ES-I3 (cell line): ENCODE data around the gene COPS9.

Source experiments
- H3K36me3 ChIP-seq: 2 replicates; pipeline ENCODE4 v1.6.1; 2013; ENCODE audit warnings: mild to moderate bottlenecking, low read length, control low read depth, moderate library complexity; ENCODE audit not compliant: insufficient read depth
- H3K4me1 ChIP-seq: 2 replicates; pipeline ENCODE4 v1.6.1; 2013; ENCODE audit warnings: mild to moderate bottlenecking, control low read depth, low read length; ENCODE audit not compliant: insufficient read depth
- H3K9ac ChIP-seq: 2 replicates; pipeline ENCODE4 v1.6.1; 2013; ENCODE audit warnings: low read depth, mild to moderate bottlenecking, low read length, moderate library complexity
- H3K9me3 ChIP-seq: 2 replicates; pipeline ENCODE4 v1.6.1; 2013; ENCODE audit warnings: mild to moderate bottlenecking, low read length, moderate library complexity; ENCODE audit not compliant: control insufficient read depth, insufficient read depth

COPS9 gene

GRCh38 chr2:240169486-240170353 lies 33.6 kb upstream of the COPS9 start:
- H3K36me3 ChIP-seq: no peaks in the 10 kb centered on the region
- no peaks in the 10 kb centered on the region for H3K4me1 ChIP-seq
- no peaks in the 10 kb centered on the region for H3K9me3 ChIP-seq
- no peak overlapping the region for H3K9ac ChIP-seq

- Histone ChIP-seq H3K9ac (no peak overlapping the region), H3K9me3 (no peaks in the 10 kb centered on the region), H3K36me3 (no peaks in the 10 kb centered on the region), H3K4me1 (no peaks in the 10 kb centered on the region)
Measured at GRCh38 chr2:240168546-240169361, 32.6 kb upstream of the COPS9 start.

- no peaks in the 10 kb centered on the region for H3K4me1 ChIP-seq
- no peaks in the 10 kb centered on the region for H3K36me3 ChIP-seq
- H3K9ac ChIP-seq: no peak overlapping the region
- H3K9me3 ChIP-seq: no peaks in the 10 kb centered on the region
Measured at GRCh38 chr2:240168041-240168440, 31.9 kb upstream of the COPS9 start.

- Histone ChIP-seq H3K36me3 (no peaks in the 10 kb centered on the region), H3K4me1 (no peaks in the 10 kb centered on the region), H3K9me3 (no peaks in the 10 kb centered on the region), H3K9ac (no peak overlapping the region)
Measured at GRCh38 chr2:240167588-240167880, 31.4 kb upstream of the COPS9 start.

GRCh38 chr2:240166761-240167587 lies 30.9 kb upstream of the COPS9 start:
- no peaks in the 10 kb centered on the region for H3K4me1 ChIP-seq
- no peaks in the 10 kb centered on the region for H3K36me3 ChIP-seq
- no peaks in the 10 kb centered on the region for H3K9me3 ChIP-seq
- no peak overlapping the region for H3K9ac ChIP-seq

- Histone ChIP-seq H3K36me3 (no peaks in the 10 kb centered on the region), H3K9me3 (no peaks in the 10 kb centered on the region), H3K4me1 (no peaks in the 10 kb centered on the region), H3K9ac (no peak overlapping the region)
Measured at GRCh38 chr2:240166191-240166590, 30.1 kb upstream of the COPS9 start.

- no peaks in the 10 kb centered on the region for H3K36me3 ChIP-seq
- H3K4me1 ChIP-seq: no peaks in the 10 kb centered on the region
- no peaks in the 10 kb centered on the region for H3K9me3 ChIP-seq
- H3K9ac ChIP-seq: no peak overlapping the region
Measured at GRCh38 chr2:240165661-240166060, 29.6 kb upstream of the COPS9 start.

- Histone ChIP-seq H3K4me1 (no peaks in the 10 kb centered on the region), H3K9ac (no peak overlapping the region), H3K9me3 (no peaks in the 10 kb centered on the region), H3K36me3 (no peaks in the 10 kb centered on the region)
Measured at GRCh38 chr2:240165034-240165433, 28.9 kb upstream of the COPS9 start.

GRCh38 chr2:240164586-240164985 lies 28.5 kb upstream of the COPS9 start:
- Histone ChIP-seq H3K36me3 (no peaks in the 10 kb centered on the region), H3K9ac (no peak overlapping the region), H3K9me3 (no peaks in the 10 kb centered on the region), H3K4me1 (no peaks in the 10 kb centered on the region)

GRCh38 chr2:240163844-240164574 lies 27.9 kb upstream of the COPS9 start:
- H3K4me1 ChIP-seq: no peaks in the 10 kb centered on the region
- H3K9ac ChIP-seq: no peak overlapping the region
- no peaks in the 10 kb centered on the region for H3K36me3 ChIP-seq
- no peaks in the 10 kb centered on the region for H3K9me3 ChIP-seq

GRCh38 chr2:240162939-240163714 lies 27.0 kb upstream of the COPS9 start:
- H3K36me3 ChIP-seq: no peaks in the 10 kb centered on the region
- no peaks in the 10 kb centered on the region for H3K9me3 ChIP-seq
- H3K4me1 ChIP-seq: no peaks in the 10 kb centered on the region
- H3K9ac ChIP-seq: no peak overlapping the region

GRCh38 chr2:240162531-240162930 lies 26.4 kb upstream of the COPS9 start:
- H3K4me1 ChIP-seq: no peaks in the 10 kb centered on the region
- no peaks in the 10 kb centered on the region for H3K36me3 ChIP-seq
- H3K9me3 ChIP-seq: no peaks in the 10 kb centered on the region
- no peak overlapping the region for H3K9ac ChIP-seq

GRCh38 chr2:240162032-240162431 lies 25.9 kb upstream of the COPS9 start:
- H3K36me3 ChIP-seq: no peaks in the 10 kb centered on the region
- H3K9me3 ChIP-seq: no peaks in the 10 kb centered on the region
- no peaks in the 10 kb centered on the region for H3K4me1 ChIP-seq
- no peak overlapping the region for H3K9ac ChIP-seq
